ENCODE data around the gene JUND.

DNA sequence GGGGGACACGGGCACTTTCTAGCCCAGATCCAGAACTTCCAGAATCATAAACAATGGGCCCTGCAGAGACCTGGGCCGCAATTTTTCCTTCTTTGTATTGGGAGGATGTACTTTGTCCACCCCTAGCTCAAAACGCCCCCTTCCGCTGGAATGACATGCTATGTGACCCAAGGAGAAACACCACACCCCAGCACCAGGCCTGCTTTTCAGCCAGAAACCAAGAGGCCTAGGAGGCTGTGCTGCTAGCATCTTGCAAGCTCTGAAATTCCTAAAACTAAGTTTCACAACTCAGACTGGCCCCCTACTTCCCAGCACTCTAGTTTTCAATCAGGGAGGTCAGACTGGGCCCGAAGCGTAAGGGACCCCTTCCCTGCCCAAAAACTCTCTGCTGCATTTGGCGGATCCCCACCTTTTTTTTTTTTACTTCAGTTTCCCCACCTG is 40.9 kb upstream of the JUND start:
- TF ChIP-seq ARNT (IDR thresholded peaks at IDR 0.05) (no peak), FOXK2 (IDR thresholded peaks at IDR 0.05) (no peak), ZNF384 (IDR thresholded peaks at IDR 0.05) (no peak), SUZ12 (IDR thresholded peaks at IDR 0.05) (no peak), L3MBTL2 (conservative IDR thresholded peaks at IDR 0.05) (no peak), HDGF (IDR thresholded peaks at IDR 0.05; ENCODE audit: borderline replicate concordance) (no peak), FOXA1 (IDR thresholded peaks at IDR 0.05) (no peak), BHLHE40 (IDR thresholded peaks at IDR 0.05; ENCODE audit: borderline replicate concordance) (no peak), TARDBP (IDR thresholded peaks at IDR 0.05) (no peak)
- TF ChIP-seq, protein P1, sequence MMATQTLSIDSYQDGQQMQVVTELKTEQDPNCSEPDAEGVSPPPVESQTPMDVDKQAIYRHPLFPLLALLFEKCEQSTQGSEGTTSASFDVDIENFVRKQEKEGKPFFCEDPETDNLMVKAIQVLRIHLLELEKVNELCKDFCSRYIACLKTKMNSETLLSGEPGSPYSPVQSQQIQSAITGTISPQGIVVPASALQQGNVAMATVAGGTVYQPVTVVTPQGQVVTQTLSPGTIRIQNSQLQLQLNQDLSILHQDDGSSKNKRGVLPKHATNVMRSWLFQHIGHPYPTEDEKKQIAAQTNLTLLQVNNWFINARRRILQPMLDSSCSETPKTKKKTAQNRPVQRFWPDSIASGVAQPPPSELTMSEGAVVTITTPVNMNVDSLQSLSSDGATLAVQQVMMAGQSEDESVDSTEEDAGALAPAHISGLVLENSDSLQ (IDR thresholded peaks at IDR 0.05) = no peak
